GM21529 (cell line): ENCODE results near the gene FBXL17.

Experiments
- ATAC-seq: cut with Tn5 transposase; IDR thresholded peaks from one replicate; pipeline ENCODE4 v1.9.1; 2021; ENCODE audit not compliant: unreplicated experiment

The FBXL17 gene

GRCh38 chr5:108375768-108376167 is 6.1 kb downstream of the FBXL17 start:
- ATAC-seq = no peak

GRCh38 chr5:108373426-108373825 is 8.5 kb downstream of the FBXL17 start:
- no peak for ATAC-seq

GRCh38 chr5:108372369-108372768 is 9.5 kb downstream of the FBXL17 start:
- no peak for ATAC-seq

GRCh38 chr5:108371263-108371662 is 10.6 kb downstream of the FBXL17 start:
- no peak for ATAC-seq

- no peak for ATAC-seq
These were observed 12.7 kb downstream of the FBXL17 start for GRCh38 chr5:108369167-108369566.

GRCh38 chr5:108367679-108368334 is 14.1 kb downstream of the FBXL17 start:
- no peak for ATAC-seq

- ATAC-seq = no peak
These were observed 15.4 kb downstream of the FBXL17 start for GRCh38 chr5:108366500-108366899.

GRCh38 chr5:108361771-108362170 is 20.1 kb downstream of the FBXL17 start:
- no peak for ATAC-seq

- ATAC-seq = no peak
These were observed 20.7 kb downstream of the FBXL17 start for GRCh38 chr5:108361239-108361638.

GRCh38 chr5:108360280-108360679 is 21.6 kb downstream of the FBXL17 start:
- no peak for ATAC-seq

- ATAC-seq = no peak
These were observed 25.6 kb downstream of the FBXL17 start for GRCh38 chr5:108356286-108356685.

- ATAC-seq = no peak
These were observed 28.8 kb downstream of the FBXL17 start for GRCh38 chr5:108353087-108353486.

GRCh38 chr5:108345541-108346171 is 36.2 kb downstream of the FBXL17 start:
- peak; percentile 88 for ATAC-seq

GRCh38 chr5:108344103-108344822 is 37.6 kb downstream of the FBXL17 start:
- no peak for ATAC-seq

- ATAC-seq = no peak
These were observed 40.0 kb downstream of the FBXL17 start for GRCh38 chr5:108341866-108342265.

- ATAC-seq = no peak
These were observed 41.8 kb downstream of the FBXL17 start for GRCh38 chr5:108340131-108340530.

GRCh38 chr5:108339220-108339619 is 42.7 kb downstream of the FBXL17 start:
- no peak for ATAC-seq

GRCh38 chr5:108334225-108334624 is 47.7 kb downstream of the FBXL17 start:
- no peak for ATAC-seq

GRCh38 chr5:108326982-108327381 is 54.9 kb downstream of the FBXL17 start:
- ATAC-seq = no peak

GRCh38 chr5:108324886-108325285 is 57.0 kb downstream of the FBXL17 start:
- ATAC-seq = no peak

- ATAC-seq = no peak
These were observed 60.6 kb downstream of the FBXL17 start for GRCh38 chr5:108321341-108321740.

- ATAC-seq = no peak
These were observed 61.7 kb downstream of the FBXL17 start for GRCh38 chr5:108320231-108320630.
